D721Med (cell line): Measurements from ENCODE around the gene ARL2BP.

Source experiments
- DNase-seq: peaks from one replicate; pipeline ENCODE4 v3.0.0; 2011; ENCODE audit warnings: low spot score; ENCODE audit not compliant: insufficient read length
- FAIRE-seq: peaks from 2 replicates; lab custom pipeline; 2011; peaks lifted over from hg19 to GRCh38; lab: Jason Lieb, UNC
- CTCF ChIP-seq: IDR thresholded peaks from 2 replicates; pipeline ENCODE4 v1.5.1; 2012; ENCODE audit warnings: mild to moderate bottlenecking, control low read depth; ENCODE audit not compliant: insufficient read depth; ENCODE audit errors: missing control alignments

ARL2BP gene

DNA sequence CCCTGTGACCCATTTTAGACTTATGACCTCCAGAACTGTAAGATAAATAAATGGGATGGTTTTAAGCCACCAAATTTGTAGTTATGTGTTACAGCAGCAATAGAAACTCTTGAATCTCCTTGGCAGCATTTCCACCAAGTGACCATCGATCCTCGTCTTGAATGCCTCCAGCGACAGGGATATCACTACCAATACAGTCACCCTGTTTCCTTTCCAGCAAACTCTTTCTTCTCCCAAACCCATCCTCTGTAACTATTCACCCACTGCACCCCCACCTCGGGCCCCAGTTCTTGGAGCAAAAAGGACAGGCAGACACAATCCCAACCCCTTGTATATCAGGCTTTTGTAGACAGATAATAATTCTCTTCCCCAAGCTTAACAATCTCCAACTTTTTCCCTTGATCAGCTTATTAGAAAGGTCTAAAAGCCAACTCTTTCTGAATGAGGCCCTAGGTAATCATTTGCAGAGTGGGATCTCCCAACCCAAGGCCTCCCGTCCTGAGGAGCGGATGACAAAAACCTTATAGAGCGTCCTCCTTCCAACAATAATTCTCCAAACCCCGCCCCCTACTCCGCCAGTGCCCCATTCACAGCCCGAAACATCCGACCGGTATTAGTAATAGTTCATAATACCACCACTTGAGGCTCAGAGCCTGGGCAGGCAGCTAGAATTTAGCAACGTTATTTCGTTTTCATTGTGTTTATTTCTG is 54.1 kb downstream of the ARL2BP start:
- DNase-seq (no peak), FAIRE-seq (no peak)
- no peak for TF ChIP-seq CTCF

DNA sequence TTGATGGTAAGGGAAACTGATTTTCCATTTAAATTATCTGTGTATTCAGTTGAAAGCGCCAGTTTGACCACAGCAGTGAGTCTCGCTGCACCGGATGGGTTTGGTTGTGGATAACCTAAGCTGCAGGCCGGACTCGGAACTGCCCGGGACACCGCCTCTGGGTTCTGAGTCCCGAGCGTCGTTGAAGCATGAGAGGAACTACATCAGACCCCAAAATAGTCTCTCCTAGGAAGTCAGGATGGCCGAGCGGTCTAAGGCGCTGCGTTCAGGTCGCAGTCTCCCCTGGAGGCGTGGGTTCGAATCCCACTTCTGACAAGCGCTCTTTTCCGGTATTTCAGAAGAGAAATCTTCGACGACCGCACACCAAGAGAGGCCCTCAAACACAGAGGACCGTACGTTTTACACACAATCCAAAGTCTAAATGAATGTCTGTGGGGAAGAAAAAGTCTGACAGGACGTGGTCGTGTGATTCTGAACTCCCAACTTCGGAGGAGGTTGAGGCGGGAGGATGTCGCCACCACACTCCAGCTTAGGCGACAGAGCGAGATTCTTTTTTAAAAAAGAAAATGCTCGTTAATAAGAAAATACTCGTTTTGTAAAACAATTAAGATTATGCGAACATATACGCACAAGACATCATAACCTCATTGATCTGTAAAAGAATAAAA is 54.8 kb downstream of the ARL2BP start:
- no peak for TF ChIP-seq CTCF
- no peak for FAIRE-seq
- DNase-seq: no peak

DNA sequence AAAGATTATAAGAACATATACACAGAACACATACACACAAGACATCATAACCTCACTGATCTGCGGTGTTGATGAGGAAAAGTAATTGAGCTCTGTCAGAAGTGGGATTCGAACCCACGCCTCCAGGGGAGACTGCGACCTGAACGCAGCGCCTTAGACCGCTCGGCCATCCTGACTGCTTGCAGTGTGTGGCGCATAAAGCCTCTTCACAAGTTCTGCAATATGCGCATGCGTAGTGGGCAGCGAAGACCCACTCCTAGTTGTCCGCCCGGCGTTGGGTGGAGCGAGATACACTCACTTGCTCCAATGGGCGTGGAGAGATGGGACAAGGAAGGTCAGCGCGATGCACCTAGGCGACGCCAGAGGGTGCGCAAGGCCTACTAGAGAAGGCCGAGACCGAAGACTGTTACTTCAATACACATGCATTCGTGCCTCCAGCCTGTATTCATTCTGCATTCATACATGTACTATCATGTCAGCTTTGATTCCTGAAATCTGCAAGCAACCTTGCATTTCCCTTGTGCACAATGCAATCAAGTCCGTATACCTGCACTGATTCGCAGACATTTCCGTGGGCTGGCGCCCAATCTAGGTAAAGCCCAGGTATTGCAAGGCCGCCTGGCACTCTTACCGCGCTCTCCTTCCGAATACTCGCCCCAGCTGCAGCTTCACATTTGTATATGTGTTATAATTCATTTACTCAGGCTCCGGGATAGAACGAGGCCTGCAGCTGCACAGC is 55.5 kb downstream of the ARL2BP start:
- FAIRE-seq (no peak), DNase-seq (peak; percentile 38)
- TF ChIP-seq CTCF: peak; percentile 99

GRCh38 chr16:57301126-57301817 is 56.2 kb downstream of the ARL2BP start:
- no peak for TF ChIP-seq CTCF
- no peak for DNase-seq
- FAIRE-seq: no peak
